Adrenal gland (tissue), 12 donors: ENCODE data around the gene NPRL2. TPM values are rescaled to one million over a fixed set of nuclear protein-coding genes. Genes with fewer than 3 reads are reported as not detected.
A peak's percentile ranks its signal among the peaks of the same experiment; 100 is the strongest.

ENCODE experiments used
- DNase-seq, 7 donors: peaks; one replicate each; pipeline ENCODE4 v3.0.0-alpha.2; 2019 to 2020
- H3K27ac ChIP-seq, 5 donors: fragments of 200-600 bp; sonication (generic) in 4 of 5; 1 replicate in 3 of 5; 2 replicates in 2 of 5; pipeline versions ENCODE4 v1.5.1 to v1.8.0; 2016 to 2020; ENCODE audit warnings: mild to moderate bottlenecking in 1 of 5
- H3K27me3 ChIP-seq: fragments of 200-600 bp; 2 replicates; pipeline ENCODE4 v1.8.0; 2021
- H3K36me3 ChIP-seq, 2 donors: fragments of 200-600 bp; replicated peaks in 1 of 2; 1 replicate in 1 of 2; 2 replicates in 1 of 2; pipeline versions ENCODE4 v1.5.1 to v1.8.0; 2018 to 2022
- H3K4me1 ChIP-seq, 2 donors: fragments of 200-600 bp; replicated peaks in 1 of 2; 1 replicate in 1 of 2; 2 replicates in 1 of 2; pipeline versions ENCODE4 v1.5.1 to v1.8.0; 2018 to 2021
- H3K4me3 ChIP-seq, 4 donors: fragments of 200-600 bp; sonication (generic) in 3 of 4; one replicate each; pipeline ENCODE4 v1.5.1; 2016 to 2018
- H3K9me3 ChIP-seq, 3 donors: fragments of 200-600 bp; sonication (generic) in 1 of 3; replicated peaks in 1 of 3; 1 replicate in 2 of 3; 2 replicates in 1 of 3; pipeline versions ENCODE4 v1.5.1 to v1.8.0; 2016 to 2021
- CTCF ChIP-seq, 6 experiments: fragments of 450-650 bp in 4 of 6; fragments of 200-600 bp in 2 of 6; sonication (generic) in 1 of 6; IDR thresholded peaks; 1 replicate in 5 of 6; 2 replicates in 1 of 6; pipeline versions ENCODE4 v1.5.1 to v1.8.0; 2016 to 2021; ENCODE audit warnings: antibody characterized with exemption in 6 of 6, mild to moderate bottlenecking in 2 of 6, moderate library complexity in 1 of 6
- POLR2A ChIP-seq, 2 donors: fragments of 450-650 bp; IDR thresholded peaks; one replicate each; pipeline ENCODE4 v1.6.1; 2017; ENCODE audit warnings: antibody characterized with exemption in 2 of 2, mild to moderate bottlenecking in 2 of 2, moderate library complexity in 1 of 2
- WGBS, 4 donors: extraction: QIAGEN DNeasy Blood & Tissue Kit in 2 of 4; methylation state at CpG; one replicate each; pipeline versions ENCODE4 v1.1.5 to v1.1.7; 2013 to 2017; 5-methylcytosine and 5-hydroxymethylcytosine counted together
- intact Hi-C, 2 donors: fragments of 100-400 bp; cut with DNase I; formaldehyde crosslinking; loops; one replicate each; pipeline versions ENCODE4 v1.14.1 to v1.15.0; 2022 to 2023
- polyA plus RNA-seq, 3 donors: library from polyadenylated mRNA; stranded (reverse); fragments of 200-250 nt in 2 of 3; fragments of 350-450 nt in 1 of 3; fragmentation: Illumina TruSeq in 1 of 3; extraction: RNeasy Lipid Tissue Mini Kit (QIAGEN cat#74804) in 1 of 3; gene quantifications; one replicate each; pipeline ENCODE4 v1.2.3, GENCODE V29; 2013 to 2014
- total RNA-seq, 9 donors: library from RNA; depleted of rRNA in 4 of 9; stranded (reverse); fragments of >200 nt in 4 of 9; fragments of 120-200 nt in 1 of 9; fragmentation: NEBNext Ultra II Directional in 1 of 9; extraction: Animal tissue kit (Norgen Biotek cat#: 25700) in 1 of 9; gene quantifications; one replicate each; pipeline versions ENCODE4 v1.1.0 to v1.2.4, GENCODE V29; 2013 to 2023
- donor health status: healthy with polysubstance abuse.
- donor health status: Bipolar disorder and iron deficiency.
- donor health status: DM: yes; HTN: yes; CAD: no.
- donor health status: DM: no; HTN: no; CAD: no.
- donor health status: DM: no; HTN: no; CAD: no.
- donor health status: DM: yes; HTN: yes; CAD: no.

The NPRL2 gene
- total and polyA plus RNA-seq, 12 donors, result 16.9 to 57.9 (median 26.3) TPM

- peak overlapping the region in 4 of 5 donors; percentile 22 to 98 (median 58) for H3K27ac ChIP-seq
- DNase-seq, result peak in 1 of 7 donors; percentile 44
- no peaks in the 10 kb centered on the region for H3K9me3 ChIP-seq
- intact Hi-C loops, result loop anchor here in 1 of 2 donors (5.0 kb wide), 1 partner anchor 47 kb away; no protein-coding TSS in a partner anchor
- no peaks in the 10 kb centered on the region for H3K27me3 ChIP-seq
- TF ChIP-seq POLR2A (IDR thresholded peaks at IDR 0.05) (peak in 1 of 2 donors; percentile 10), CTCF (IDR thresholded peaks at IDR 0.05) (no peak)
- peaks cover 0 to 35% of the 10 kb centered on the region in 2 donors for H3K36me3 ChIP-seq
- no peak overlapping the region for H3K4me3 ChIP-seq
- 54 to 79% (median 65%) methylated on average over 12 of the region's 12 CpGs for WGBS, 4 donors
- H3K4me1 ChIP-seq, result peaks cover 29 to 51% of the 10 kb centered on the region in 2 donors
These were observed 16.7 kb downstream of the NPRL2 start for GRCh38 chr3:50333744-50334328.

- Histone ChIP-seq H3K9me3 (no peaks in the 10 kb centered on the region), H3K27me3 (no peaks in the 10 kb centered on the region), H3K36me3 (peaks cover 0 to 35% of the 10 kb centered on the region in 2 donors), H3K4me3 (no peak overlapping the region), H3K27ac (no peak overlapping the region), H3K4me1 (peaks cover 28 to 51% of the 10 kb centered on the region in 2 donors)
- WGBS, 4 donors, result 94 to 96% (median 95%) methylated on average over 11 to 19 of the region's 19 CpGs
- TF ChIP-seq POLR2A (IDR thresholded peaks at IDR 0.05) (no peak), CTCF (IDR thresholded peaks at IDR 0.05) (no peak)
- intact Hi-C loops, result loop anchor here in 1 of 2 donors (5.0 kb wide), 1 partner anchor 44 kb away; no protein-coding TSS in a partner anchor
- DNase-seq, result no peak
These were observed 19.1 kb downstream of the NPRL2 start for GRCh38 chr3:50331364-50331907.

GRCh38 chr3:50330330-50330729 lies 20.2 kb downstream of the NPRL2 start:
- Histone ChIP-seq H3K27ac (no peak overlapping the region), H3K27me3 (no peaks in the 10 kb centered on the region), H3K9me3 (no peaks in the 10 kb centered on the region), H3K36me3 (peaks cover 0 to 46% of the 10 kb centered on the region in 2 donors), H3K4me3 (no peak overlapping the region), H3K4me1 (peaks cover 17 to 40% of the 10 kb centered on the region in 2 donors)
- intact Hi-C loops, result loop anchor here in 1 of 2 donors (5.0 kb wide), 1 partner anchor 43 kb away; no protein-coding TSS in a partner anchor
- no peak for DNase-seq
- TF ChIP-seq POLR2A (IDR thresholded peaks at IDR 0.05), result no peak
- 86 to 95% (median 91%) methylated on average over 9 to 10 of the region's 10 CpGs for WGBS, 4 donors

DNA sequence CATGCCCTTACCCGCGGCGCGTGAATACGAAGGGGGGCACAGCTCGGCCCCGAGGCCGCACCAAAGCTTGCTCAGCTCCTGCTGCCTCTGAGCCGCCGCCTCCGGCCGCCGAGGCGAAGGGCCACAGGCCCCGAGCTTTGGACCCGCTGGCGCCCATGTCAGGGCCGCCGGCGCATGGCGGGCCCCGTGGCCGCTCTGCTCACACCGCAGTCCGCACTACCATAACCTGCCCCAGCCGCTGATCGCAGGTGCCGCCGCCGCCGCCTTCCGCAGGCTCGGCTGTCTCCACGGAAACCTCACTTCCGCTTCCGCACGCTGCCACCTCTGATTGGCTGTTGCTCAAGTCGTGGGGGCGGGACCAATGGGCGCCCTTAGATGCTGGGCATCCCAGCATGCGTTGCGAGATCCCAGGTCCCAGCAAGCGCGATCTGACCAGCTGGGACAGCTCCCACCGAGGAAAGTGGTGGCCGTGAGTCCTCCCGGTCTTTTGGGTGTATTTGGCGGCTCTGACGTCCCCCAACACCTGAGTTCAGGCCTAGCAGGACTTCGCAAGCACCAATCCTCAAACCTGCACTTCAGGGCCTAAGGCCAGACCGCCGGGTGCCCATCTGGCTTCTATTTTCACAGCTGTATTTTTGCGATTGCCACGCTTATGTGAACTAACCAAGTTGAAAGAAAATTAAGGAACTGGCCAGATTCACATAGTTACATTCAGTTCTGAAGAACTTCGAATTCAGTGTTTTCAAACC lies 22.5 kb downstream of the NPRL2 start, which contains the start of gene TUSC2:
Gene TUSC2 (minus strand): TSS at position 281 of the 749 bp plus-strand sequence. CDS start 124 bp downstream, at position 157.
- intact Hi-C loops, result no loop called here
- Histone ChIP-seq H3K9me3 (no peaks in the 10 kb centered on the region), H3K27ac (peak within 1 kb of the TSS; percentile 30 to 85 (median 63)), H3K4me1 (peaks cover 12 to 36% of the 10 kb centered on the region in 2 donors), H3K36me3 (peaks cover 0 to 46% of the 10 kb centered on the region in 2 donors), H3K27me3 (no peaks in the 10 kb centered on the region), H3K4me3 (peak within 1 kb of the TSS; percentile 63 to 92 (median 83))
- peak; percentile 96 to 99 (median 98) for DNase-seq
- TF ChIP-seq CTCF (IDR thresholded peaks at IDR 0.05), result no peak
- peak; percentile 53 to 68 for TF ChIP-seq POLR2A (IDR thresholded peaks at IDR 0.05)
- 2 to 4% (median 3%) methylated on average over 21 to 55 of the region's 55 CpGs for WGBS, 4 donors
